Activated T-helper 1 cell treated with Interleukin-2 at 50 U/mL for 16 hours (primary cell): Measurements from ENCODE around the gene ZNF135.

Source experiments
- DNase-seq: peaks from one replicate; pipeline ENCODE4 v3.0.0-alpha.2; 2020; ENCODE audit warnings: low read depth

The ZNF135 gene

GRCh38 chr19:58047672-58048071, 11.4 kb upstream of the ZNF135 start:
- no peak for DNase-seq

GRCh38 chr19:58052256-58052655, 6.8 kb upstream of the ZNF135 start:
- no peak for DNase-seq

GRCh38 chr19:58053480-58054156, 5.5 kb upstream of the ZNF135 start:
- DNase-seq, result no peak

- no peak for DNase-seq
Measured at GRCh38 chr19:58054901-58055874, 3.9 kb upstream of the ZNF135 start.

GRCh38 chr19:58056261-58056660, 2.8 kb upstream of the ZNF135 start:
- DNase-seq, result no peak

- DNase-seq, result no peak
Measured at GRCh38 chr19:58056861-58057260, 2.2 kb upstream of the ZNF135 start.

- DNase-seq, result no peak
Measured at GRCh38 chr19:58058467-58058866, 615 bp upstream of the ZNF135 start.

- no peak for DNase-seq
Measured at GRCh38 chr19:58059671-58060078, 593 bp downstream of the ZNF135 start.

GRCh38 chr19:58060231-58060630, 1.1 kb downstream of the ZNF135 start:
- no peak for DNase-seq

- DNase-seq, result no peak
Measured at GRCh38 chr19:58063712-58064111, 4.6 kb downstream of the ZNF135 start.

GRCh38 chr19:58067240-58067912, 8.3 kb downstream of the ZNF135 start:
- no peak for DNase-seq

GRCh38 chr19:58079792-58080191, 20.7 kb downstream of the ZNF135 start:
- no peak for DNase-seq

- no peak for DNase-seq
Measured at GRCh38 chr19:58083021-58083420, 23.9 kb downstream of the ZNF135 start.

GRCh38 chr19:58084596-58085347, 25.7 kb downstream of the ZNF135 start:
- DNase-seq, result no peak

- DNase-seq, result no peak
Measured at GRCh38 chr19:58085348-58085875, 26.3 kb downstream of the ZNF135 start.

GRCh38 chr19:58086825-58087710, 28.0 kb downstream of the ZNF135 start:
- DNase-seq, result no peak

- no peak for DNase-seq
Measured at GRCh38 chr19:58088521-58089052, 29.5 kb downstream of the ZNF135 start.

- DNase-seq, result no peak
Measured at GRCh38 chr19:58089846-58090245, 30.8 kb downstream of the ZNF135 start.

- DNase-seq, result no peak
Measured at GRCh38 chr19:58091251-58091995, 32.3 kb downstream of the ZNF135 start.

GRCh38 chr19:58093071-58093470, 34.0 kb downstream of the ZNF135 start:
- DNase-seq, result no peak
